Neural progenitor cell (in vitro differentiated cells): ENCODE data around the gene DVL3. TPM values are rescaled to one million over a fixed set of nuclear protein-coding genes. Genes with fewer than 3 reads are reported as not detected.

Experiments used
- DNase-seq: peaks from one replicate; pipeline ENCODE4 v3.0.0-alpha.2; 2016; ENCODE audit warnings: low spot score
- H2AFZ ChIP-seq: fragments of 200-600 bp; sonication (generic); replicated peaks from 2 replicates; pipeline ENCODE4 v1.6.1; 2016; ENCODE audit warnings: antibody characterized with exemption
- H3F3A ChIP-seq: fragments of 200-600 bp; sonication (generic); 2 replicates; pipeline ENCODE4 v1.6.1; 2016; ENCODE audit warnings: antibody characterized with exemption, low read depth
- H3K27ac ChIP-seq: fragments of 200-600 bp; sonication (generic); 2 replicates; pipeline ENCODE4 v1.5.1; 2016; ENCODE audit warnings: mild to moderate bottlenecking
- H3K27me3 ChIP-seq: fragments of 200-600 bp; sonication (generic); 2 replicates; pipeline ENCODE4 v1.6.1; 2016; ENCODE audit warnings: mild to moderate bottlenecking, moderate library complexity
- H3K36me3 ChIP-seq: fragments of 200-600 bp; sonication (generic); 2 replicates; pipeline ENCODE4 v1.5.1; 2016
- H3K4me1 ChIP-seq: fragments of 200-600 bp; sonication (generic); 2 replicates; pipeline ENCODE4 v1.6.1; 2016; ENCODE audit warnings: mixed run types
- H3K4me2 ChIP-seq: fragments of 200-600 bp; sonication (generic); 2 replicates; pipeline ENCODE4 v1.6.1; 2016
- H3K4me3 ChIP-seq: fragments of 200-600 bp; sonication (generic); 2 replicates; pipeline ENCODE4 v1.5.1; 2016
- H3K79me2 ChIP-seq: fragments of 200-600 bp; sonication (generic); 2 replicates; pipeline ENCODE4 v1.6.1; 2016; ENCODE audit warnings: low read depth
- H3K9ac ChIP-seq: fragments of 200-600 bp; sonication (generic); 2 replicates; pipeline ENCODE4 v1.6.1; 2016
- H3K9me3 ChIP-seq: fragments of 200-600 bp; sonication (generic); 2 replicates; pipeline ENCODE4 v1.5.1; 2016; ENCODE audit warnings: low read depth
- H4K20me1 ChIP-seq: fragments of 200-600 bp; sonication (generic); 2 replicates; pipeline ENCODE4 v1.6.1; 2016; ENCODE audit warnings: low read depth
- H3K27ac Mint-ChIP-seq: 3 replicates; pipeline ENCODE4 v1.8.0; 2021; ENCODE audit warnings: mixed read lengths
- H3K27me3 Mint-ChIP-seq: 2 replicates; pipeline ENCODE4 v1.8.0; 2022; ENCODE audit warnings: low read depth, mild to moderate bottlenecking, inconsistent platforms, moderate library complexity, mixed read lengths; ENCODE audit not compliant: insufficient read depth
- H3K36me3 Mint-ChIP-seq: 3 replicates; pipeline ENCODE4 v1.8.0; 2021; ENCODE audit warnings: mixed read lengths
- H3K4me1 Mint-ChIP-seq: 3 replicates; pipeline ENCODE4 v1.8.0; 2021; ENCODE audit warnings: mixed read lengths
- H3K4me3 Mint-ChIP-seq: 3 replicates; pipeline ENCODE4 v1.8.0; 2021; ENCODE audit warnings: mild to moderate bottlenecking, moderate library complexity, mixed read lengths
- H3K9me3 Mint-ChIP-seq: 3 replicates; pipeline ENCODE4 v1.8.0; 2020; ENCODE audit warnings: mixed read lengths
- EZH2 ChIP-seq: fragments of 200-600 bp; sonication (generic); IDR thresholded peaks from 2 replicates; pipeline ENCODE4 v1.6.1; 2017; ENCODE audit warnings: antibody characterized with exemption, mild to moderate bottlenecking, moderate library complexity
- EZH2phosphoT487 ChIP-seq: fragments of 200-600 bp; sonication (generic); IDR thresholded peaks from 2 replicates; pipeline ENCODE4 v1.6.1; 2017; ENCODE audit warnings: antibody characterized with exemption
- total RNA-seq: library from RNA; depleted of rRNA; stranded (reverse); fragments of >200 nt; gene quantifications from 2 replicates; pipeline ENCODE4 v1.2.3, GENCODE V29; 2015; ENCODE audit warnings: low replicate concordance
- TF ChIP-seq, protein P1 (sequence below): fragments of 200-600 bp; sonication (generic); IDR thresholded peaks from 2 replicates; pipeline ENCODE4 v1.5.1; 2017; ENCODE audit warnings: antibody characterized with exemption, mild to moderate bottlenecking

The DVL3 gene
- total RNA-seq, 1 donor from 2014 or later, result 29.8 TPM

GRCh38 chr3:184165543-184165942 is 10.4 kb downstream of the DVL3 start:
- H3K36me3 Mint-ChIP-seq, result peaks cover 22% of the 10 kb centered on the region
- Histone ChIP-seq H3K79me2 (peaks cover 21% of the 10 kb centered on the region), H3K4me2 (no peak overlapping the region), H3K27me3 (no peaks in the 10 kb centered on the region), H4K20me1 (peaks cover 23% of the 10 kb centered on the region), H2AFZ (no peak overlapping the region), H3F3A (no peaks in the 10 kb centered on the region), H3K27ac (no peak overlapping the region), H3K4me1 (no peaks in the 10 kb centered on the region), H3K9me3 (no peaks in the 10 kb centered on the region), H3K4me3 (no peak overlapping the region), H3K9ac (no peak overlapping the region), H3K36me3 (no peaks in the 10 kb centered on the region)
- H3K4me1 Mint-ChIP-seq, result peaks cover 3% of the 10 kb centered on the region
- no peak overlapping the region for H3K27ac Mint-ChIP-seq
- H3K9me3 Mint-ChIP-seq, result no peaks in the 10 kb centered on the region
- DNase-seq, result no peak
- TF ChIP-seq EZH2 (no peak), EZH2phosphoT487 (no peak)
- TF ChIP-seq, protein P1, sequence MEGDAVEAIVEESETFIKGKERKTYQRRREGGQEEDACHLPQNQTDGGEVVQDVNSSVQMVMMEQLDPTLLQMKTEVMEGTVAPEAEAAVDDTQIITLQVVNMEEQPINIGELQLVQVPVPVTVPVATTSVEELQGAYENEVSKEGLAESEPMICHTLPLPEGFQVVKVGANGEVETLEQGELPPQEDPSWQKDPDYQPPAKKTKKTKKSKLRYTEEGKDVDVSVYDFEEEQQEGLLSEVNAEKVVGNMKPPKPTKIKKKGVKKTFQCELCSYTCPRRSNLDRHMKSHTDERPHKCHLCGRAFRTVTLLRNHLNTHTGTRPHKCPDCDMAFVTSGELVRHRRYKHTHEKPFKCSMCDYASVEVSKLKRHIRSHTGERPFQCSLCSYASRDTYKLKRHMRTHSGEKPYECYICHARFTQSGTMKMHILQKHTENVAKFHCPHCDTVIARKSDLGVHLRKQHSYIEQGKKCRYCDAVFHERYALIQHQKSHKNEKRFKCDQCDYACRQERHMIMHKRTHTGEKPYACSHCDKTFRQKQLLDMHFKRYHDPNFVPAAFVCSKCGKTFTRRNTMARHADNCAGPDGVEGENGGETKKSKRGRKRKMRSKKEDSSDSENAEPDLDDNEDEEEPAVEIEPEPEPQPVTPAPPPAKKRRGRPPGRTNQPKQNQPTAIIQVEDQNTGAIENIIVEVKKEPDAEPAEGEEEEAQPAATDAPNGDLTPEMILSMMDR, result no peak
- no peak overlapping the region for H3K4me3 Mint-ChIP-seq
- no peaks in the 10 kb centered on the region for H3K27me3 Mint-ChIP-seq

DNA sequence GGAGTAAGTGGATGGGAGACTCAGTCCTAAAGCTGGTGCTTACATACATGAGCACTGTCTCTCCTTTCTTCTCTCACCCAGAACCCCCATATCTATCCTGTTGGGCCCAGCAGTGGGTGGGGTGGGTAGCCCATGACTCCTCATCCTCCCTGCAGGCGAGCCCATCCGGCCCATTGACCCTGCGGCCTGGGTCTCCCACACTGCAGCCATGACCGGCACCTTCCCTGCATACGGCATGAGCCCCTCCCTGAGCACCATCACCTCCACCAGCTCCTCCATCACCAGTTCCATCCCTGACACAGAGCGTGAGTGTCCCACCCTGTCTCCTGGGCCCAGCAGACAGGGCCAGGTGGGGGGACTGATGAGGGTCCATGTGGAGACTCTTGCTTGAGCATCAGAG is 11.5 kb downstream of the DVL3 start:
- H3K79me2 ChIP-seq, result peaks cover 10% of the 10 kb centered on the region
- peaks cover 31% of the 10 kb centered on the region for H3K36me3 Mint-ChIP-seq
- H3K4me1 Mint-ChIP-seq, result peaks cover under 1% of the 10 kb centered on the region
- no peak overlapping the region for H3K4me3 ChIP-seq
- no peaks in the 10 kb centered on the region for H3K36me3 ChIP-seq
- no peaks in the 10 kb centered on the region for H3K9me3 ChIP-seq
- DNase-seq, result no peak
- no peaks in the 10 kb centered on the region for H3K27me3 ChIP-seq
- H3K9me3 Mint-ChIP-seq, result no peaks in the 10 kb centered on the region
- no peaks in the 10 kb centered on the region for H3K27me3 Mint-ChIP-seq
- no peak overlapping the region for H3K9ac ChIP-seq
- TF ChIP-seq, protein P1, result no peak
- H3K27ac ChIP-seq, result no peak overlapping the region
- no peak overlapping the region for H2AFZ ChIP-seq
- no peaks in the 10 kb centered on the region for H3K4me1 ChIP-seq
- H3K27ac Mint-ChIP-seq, result no peak overlapping the region
- H3K4me2 ChIP-seq, result no peak overlapping the region
- no peaks in the 10 kb centered on the region for H3F3A ChIP-seq
- no peak overlapping the region for H3K4me3 Mint-ChIP-seq
- peaks cover 19% of the 10 kb centered on the region for H4K20me1 ChIP-seq

- H4K20me1 ChIP-seq, result peaks cover 8% of the 10 kb centered on the region
- H3K36me3 ChIP-seq, result no peaks in the 10 kb centered on the region
- no peaks in the 10 kb centered on the region for H3K4me1 ChIP-seq
- no peaks in the 10 kb centered on the region for H3K9me3 ChIP-seq
- peaks cover 35% of the 10 kb centered on the region for H3K36me3 Mint-ChIP-seq
- H3K9me3 Mint-ChIP-seq, result no peaks in the 10 kb centered on the region
- no peaks in the 10 kb centered on the region for H3K79me2 ChIP-seq
- no peaks in the 10 kb centered on the region for H3K27me3 ChIP-seq
- no peak overlapping the region for H3K9ac ChIP-seq
- no peaks in the 10 kb centered on the region for H3F3A ChIP-seq
- TF ChIP-seq EZH2phosphoT487 (no peak), EZH2 (no peak)
- TF ChIP-seq, protein P1, result no peak
- H3K27ac Mint-ChIP-seq, result no peak overlapping the region
- no peak overlapping the region for H3K4me3 ChIP-seq
- no peak for DNase-seq
- H3K4me1 Mint-ChIP-seq, result peaks cover 3% of the 10 kb centered on the region
- no peak overlapping the region for H3K27ac ChIP-seq
- no peak overlapping the region for H2AFZ ChIP-seq
- H3K27me3 Mint-ChIP-seq, result no peaks in the 10 kb centered on the region
- H3K4me2 ChIP-seq, result no peak overlapping the region
- H3K4me3 Mint-ChIP-seq, result no peak overlapping the region
Measured at GRCh38 chr3:184167786-184168185, 12.6 kb downstream of the DVL3 start.
